Uterus (tissue), 2 donors: ENCODE results near the gene GYS1.
"Not testable (repeated sequence)": the region's sequence is repeated elsewhere in the genome, so short reads cannot be mapped to it uniquely, and the experiment has no call there.

Experiments used
- POLR2A ChIP-seq, 2 donors: fragments of 450-650 bp; IDR thresholded peaks; one replicate each; pipeline ENCODE4 v1.6.1; 2016; ENCODE audit warnings: antibody characterized with exemption in 2 of 2, mild to moderate bottlenecking in 1 of 2, moderate library complexity in 1 of 2
- TF ChIP-seq, protein P1 (sequence below), 4 experiments: fragments of 200-600 bp in 2 of 4; fragments of 450-650 bp in 2 of 4; sonication (generic) in 2 of 4; IDR thresholded peaks; one replicate each; pipeline ENCODE4 v1.5.1; 2016 to 2019; ENCODE audit warnings: antibody characterized with exemption in 4 of 4, mild to moderate bottlenecking in 2 of 4, moderate library complexity in 1 of 4

DNA sequence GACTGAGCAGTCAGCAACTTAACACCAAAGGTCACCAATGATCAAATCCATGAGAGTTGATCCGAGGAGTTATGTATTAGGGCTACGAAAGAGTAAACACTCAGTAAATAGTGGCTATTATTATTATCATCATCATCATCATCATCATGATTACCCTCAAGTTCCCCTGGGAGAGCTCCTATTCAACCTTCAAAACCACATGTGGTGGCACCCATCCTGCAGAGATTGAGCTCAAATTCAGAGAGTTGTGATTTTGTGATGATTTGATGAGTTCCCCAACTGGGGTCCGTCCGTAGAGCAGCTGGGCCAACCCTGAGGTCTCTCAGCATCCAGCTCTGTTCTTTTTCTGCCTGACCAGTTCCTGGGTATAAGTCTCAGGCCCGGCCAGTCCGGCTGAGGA lies 32.0 kb upstream of the GYS1 start:
- TF ChIP-seq, protein P1, sequence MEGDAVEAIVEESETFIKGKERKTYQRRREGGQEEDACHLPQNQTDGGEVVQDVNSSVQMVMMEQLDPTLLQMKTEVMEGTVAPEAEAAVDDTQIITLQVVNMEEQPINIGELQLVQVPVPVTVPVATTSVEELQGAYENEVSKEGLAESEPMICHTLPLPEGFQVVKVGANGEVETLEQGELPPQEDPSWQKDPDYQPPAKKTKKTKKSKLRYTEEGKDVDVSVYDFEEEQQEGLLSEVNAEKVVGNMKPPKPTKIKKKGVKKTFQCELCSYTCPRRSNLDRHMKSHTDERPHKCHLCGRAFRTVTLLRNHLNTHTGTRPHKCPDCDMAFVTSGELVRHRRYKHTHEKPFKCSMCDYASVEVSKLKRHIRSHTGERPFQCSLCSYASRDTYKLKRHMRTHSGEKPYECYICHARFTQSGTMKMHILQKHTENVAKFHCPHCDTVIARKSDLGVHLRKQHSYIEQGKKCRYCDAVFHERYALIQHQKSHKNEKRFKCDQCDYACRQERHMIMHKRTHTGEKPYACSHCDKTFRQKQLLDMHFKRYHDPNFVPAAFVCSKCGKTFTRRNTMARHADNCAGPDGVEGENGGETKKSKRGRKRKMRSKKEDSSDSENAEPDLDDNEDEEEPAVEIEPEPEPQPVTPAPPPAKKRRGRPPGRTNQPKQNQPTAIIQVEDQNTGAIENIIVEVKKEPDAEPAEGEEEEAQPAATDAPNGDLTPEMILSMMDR (IDR thresholded peaks at IDR 0.05), result not testable (repeated sequence)
- TF ChIP-seq POLR2A (IDR thresholded peaks at IDR 0.05), result not testable (repeated sequence)
